HG02885 (cell line): ENCODE results near the gene SORBS1.

Experiments
- ATAC-seq: cut with Tn5 transposase; IDR thresholded peaks from one replicate; pipeline ENCODE4 v1.9.1; 2021; ENCODE audit warnings: mild to moderate bottlenecking; ENCODE audit not compliant: unreplicated experiment, poor library complexity

The SORBS1 gene

DNA sequence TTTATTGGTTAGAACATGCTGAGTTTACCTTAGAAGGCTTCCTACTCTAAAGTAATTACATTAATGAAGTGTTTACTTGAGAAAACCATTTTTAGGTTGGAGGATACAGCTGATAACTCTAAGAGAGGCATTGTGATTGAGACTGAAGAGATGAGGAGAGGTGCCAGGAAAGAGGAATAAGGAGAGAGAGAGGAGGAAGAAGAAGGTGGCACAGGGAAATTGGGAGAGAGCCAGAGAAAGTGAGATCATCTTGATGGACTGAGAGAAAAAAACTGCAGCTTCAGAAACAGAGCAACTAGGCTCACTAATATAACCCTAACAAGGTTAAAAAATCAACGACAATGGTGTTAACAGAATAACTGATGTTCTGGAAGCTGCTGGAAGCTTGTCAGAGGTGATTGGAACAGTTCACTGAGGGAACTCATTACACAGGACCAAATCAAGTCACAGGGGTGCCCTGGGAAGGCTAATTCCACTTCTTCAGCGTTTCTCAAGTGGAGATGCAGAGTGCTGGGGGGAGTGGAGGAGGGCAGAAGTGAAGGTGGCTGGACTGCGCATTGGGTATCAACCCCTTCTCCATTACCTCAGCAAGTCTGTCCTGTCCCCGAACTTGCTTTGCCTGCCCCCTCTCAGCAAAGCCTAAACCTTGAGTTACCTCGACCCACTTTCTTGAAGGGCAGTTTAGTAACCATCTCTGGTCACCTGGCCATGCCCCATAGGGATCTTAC is 6.9 kb upstream of the SORBS1 start:
- no peak for ATAC-seq

DNA sequence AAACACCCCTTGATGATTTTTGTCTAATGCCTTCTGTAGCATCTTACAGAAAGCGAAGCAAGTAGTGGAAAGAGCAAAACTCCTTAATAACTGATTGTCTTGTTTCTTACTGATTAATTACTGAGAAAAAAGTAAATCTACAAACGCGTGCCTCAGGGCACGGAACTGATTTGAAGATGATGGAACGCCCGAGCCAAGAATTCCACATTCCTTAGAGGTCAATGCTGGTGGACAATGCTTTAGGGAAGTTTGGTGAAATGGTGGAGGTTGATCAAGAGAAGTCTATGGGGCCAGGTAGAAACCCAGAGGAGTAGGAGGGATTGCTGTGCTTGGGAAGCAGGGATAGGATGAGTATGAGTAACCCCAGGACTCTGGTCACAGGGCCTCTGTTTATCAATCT is 5.0 kb upstream of the SORBS1 start:
- ATAC-seq = no peak

DNA sequence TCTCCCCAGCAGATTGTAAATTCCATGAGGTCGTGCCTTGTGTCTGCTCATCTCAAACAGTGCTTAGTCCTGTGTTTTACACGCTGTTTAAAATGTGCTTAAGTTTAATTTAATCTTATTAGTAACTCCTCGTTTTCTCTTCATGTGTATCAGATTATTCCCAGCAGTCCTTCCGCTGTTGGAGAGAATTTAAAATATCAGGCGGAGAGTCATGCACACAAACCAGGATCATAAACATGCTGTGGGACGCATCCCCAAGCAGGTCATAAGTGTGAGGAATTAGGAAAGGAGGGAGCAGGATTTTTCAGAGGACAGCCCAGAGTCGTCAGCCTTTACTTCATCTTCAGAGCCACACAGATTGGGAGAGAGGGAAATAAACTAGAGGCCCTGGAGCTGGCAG is 4.2 kb upstream of the SORBS1 start:
- ATAC-seq = no peak

DNA sequence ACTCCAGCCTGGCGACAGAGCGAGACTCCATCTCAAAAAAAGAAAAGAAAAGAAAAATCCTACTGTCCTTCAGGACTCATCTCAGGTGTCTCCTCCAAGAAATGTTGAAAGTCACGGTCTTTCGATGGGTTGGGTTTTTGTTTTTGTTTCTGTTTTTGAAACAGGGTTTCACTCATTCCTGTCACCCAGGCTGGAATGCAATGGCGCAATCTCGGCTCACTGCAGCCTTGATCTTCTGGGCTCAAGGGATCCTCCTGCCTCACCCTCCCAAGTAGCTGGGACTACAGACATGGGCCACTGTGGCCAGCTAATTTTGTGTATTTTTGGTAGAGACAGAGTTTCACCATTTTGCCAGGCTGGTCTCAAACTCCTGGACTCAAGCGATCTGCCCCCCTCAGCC is 3.1 kb upstream of the SORBS1 start:
- no peak for ATAC-seq

DNA sequence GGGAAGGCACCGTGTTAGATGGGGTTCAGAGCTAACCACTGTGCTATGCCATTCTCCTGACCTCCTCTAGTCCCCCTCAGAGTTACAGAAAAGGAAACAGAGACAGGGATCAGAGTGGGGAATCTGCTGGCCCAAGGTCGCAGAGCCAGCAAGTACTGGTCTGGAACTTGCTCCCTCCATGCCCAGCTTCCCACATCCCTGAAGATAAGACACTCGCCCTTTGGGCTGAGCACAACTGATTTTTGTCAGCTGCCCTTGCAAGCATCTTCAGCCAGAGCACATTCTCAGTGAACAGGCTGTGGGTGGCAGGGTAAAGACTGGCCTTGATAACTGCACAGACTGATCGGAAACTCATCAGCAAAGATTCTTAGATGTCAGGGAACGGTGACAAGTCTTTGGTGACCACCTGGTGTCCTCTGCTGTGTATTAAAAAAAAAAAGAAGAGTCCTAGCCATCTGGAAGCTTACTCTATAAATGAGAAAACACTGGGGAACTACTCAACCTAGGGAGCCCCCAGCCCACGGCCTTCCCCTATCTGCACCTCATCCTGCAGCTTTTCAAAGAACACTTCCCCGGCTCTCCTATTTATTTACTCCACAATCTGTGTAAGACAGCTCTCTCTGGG is 1.3 kb upstream of the SORBS1 start:
- ATAC-seq = no peak

DNA sequence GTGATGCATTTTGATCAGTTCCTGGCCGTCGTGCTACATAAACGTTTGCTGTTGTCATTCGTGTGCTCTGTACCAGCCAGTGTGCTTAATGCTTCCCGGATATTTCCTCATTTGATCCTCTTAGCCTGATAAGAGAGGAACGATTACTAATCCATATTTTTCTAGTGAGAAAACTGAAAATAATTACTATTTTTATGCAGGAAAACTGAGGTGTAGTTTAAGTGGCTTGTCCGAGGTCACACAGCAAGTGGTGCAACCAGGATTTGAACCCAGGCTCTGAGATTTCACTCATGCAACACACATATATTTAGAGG is 650 bp upstream of the SORBS1 start:
- no peak for ATAC-seq

DNA sequence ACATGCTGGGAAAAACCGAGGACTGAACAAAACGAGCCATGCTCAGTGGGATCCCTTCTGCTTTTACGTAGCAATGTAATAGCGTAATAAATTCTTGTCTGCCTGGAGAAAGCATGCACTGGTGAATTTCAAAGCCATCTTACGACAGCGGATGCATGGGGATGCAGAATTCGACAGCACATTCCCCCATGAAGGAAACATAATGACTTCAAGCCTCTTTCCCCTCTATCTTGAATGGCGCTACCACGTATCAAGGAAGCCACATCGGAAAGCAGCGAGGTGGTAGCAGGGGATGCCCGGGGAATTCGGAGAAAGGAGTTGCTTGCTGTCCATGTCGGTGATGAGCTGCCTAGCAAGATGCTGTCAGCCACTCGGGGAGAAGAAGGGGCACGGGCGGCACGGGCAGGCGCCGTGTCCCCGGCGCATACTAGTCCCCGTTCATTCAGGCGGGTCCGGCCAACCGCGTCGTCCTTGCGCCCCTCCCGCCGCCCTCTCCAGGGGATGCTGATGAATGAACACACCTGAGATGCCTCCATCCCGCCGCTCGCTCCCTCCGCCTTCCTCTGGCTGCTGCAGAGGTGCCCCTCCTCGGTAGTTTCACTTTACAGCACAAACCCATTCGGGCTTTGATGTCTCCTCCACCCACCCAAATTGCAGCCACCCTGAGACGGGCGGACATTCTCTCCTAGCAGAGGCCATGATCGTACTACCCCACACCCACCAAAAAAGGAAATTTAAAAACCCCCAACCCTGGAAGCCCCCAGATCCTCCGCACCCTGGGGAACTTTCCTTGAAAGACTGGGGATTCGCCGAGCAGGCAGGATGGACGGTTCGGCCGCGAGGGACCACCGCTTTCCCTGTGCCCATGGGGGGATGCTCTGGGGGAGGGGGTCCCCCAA is 644 bp downstream of the SORBS1 start:
- ATAC-seq = no peak

DNA sequence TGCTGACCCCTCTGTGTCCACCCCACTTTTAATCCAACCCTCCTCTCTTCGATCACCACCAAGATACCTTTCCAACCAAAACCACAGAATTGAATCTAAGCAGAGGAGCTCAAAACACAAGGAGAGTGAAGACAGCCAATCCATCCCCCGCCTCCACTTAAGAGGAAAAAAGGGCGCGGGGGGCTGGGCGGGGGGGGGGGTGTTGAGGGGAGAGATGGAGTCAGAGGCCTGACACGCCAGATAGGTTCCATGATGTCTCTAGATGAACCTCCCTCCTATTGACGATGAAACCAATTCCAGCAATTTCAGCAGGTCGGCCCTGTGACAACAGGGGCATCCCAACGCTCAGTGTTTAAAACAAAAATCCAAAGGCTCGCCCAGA is 1.3 kb downstream of the SORBS1 start:
- no peak for ATAC-seq

DNA sequence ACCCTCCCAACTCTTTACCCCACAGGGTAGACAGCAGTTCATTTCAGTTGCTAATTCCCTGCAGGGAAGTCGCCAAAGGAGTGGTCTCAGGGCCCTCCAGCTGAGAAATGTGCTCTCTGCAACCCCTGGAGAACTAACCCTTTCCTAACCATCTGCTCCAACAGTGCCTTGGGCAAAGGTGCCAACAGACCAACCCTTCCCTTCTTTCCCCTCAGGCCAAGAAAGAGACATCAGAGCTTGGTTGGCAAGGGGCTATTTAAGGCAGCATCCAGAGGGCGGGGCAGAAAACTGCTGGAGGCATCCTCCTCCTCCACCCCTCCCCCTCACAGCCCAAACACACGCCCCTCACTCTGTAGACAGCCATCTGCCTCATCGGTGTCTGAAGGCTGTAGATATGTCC is 1.7 kb downstream of the SORBS1 start:
- no peak for ATAC-seq

DNA sequence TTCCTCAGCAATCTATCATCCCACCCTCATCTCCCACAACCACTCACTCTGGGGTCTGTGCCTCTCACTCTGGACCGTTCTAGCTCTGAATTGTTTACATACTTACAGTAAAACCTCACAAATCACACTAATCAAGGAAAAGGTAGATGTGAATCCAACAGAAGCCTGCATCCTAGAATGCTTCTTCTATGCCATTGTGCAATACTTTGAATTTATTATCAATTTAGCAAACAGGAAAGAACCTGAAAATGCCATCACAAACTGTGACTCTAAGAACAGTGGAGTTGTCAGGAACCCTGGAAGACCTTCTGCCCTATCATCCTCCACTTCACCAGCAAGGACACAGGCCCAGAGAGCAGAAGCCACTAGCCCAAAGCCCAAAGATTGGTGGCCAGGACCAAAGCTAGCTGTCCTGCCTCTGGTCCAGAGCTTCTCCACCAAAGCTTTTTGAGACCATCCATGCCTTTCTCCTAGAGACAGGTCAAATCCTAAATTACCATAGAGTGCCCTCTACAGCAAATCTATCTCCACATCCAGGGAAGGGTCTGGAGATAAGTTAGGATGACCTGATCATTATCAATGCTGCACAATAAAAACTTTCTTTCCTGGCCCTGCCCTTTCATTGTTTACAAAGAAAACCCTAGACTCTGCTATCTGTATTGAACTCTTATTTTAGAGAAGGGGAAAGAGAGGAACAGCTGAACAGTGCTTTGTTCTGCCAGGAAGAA is 2.4 kb downstream of the SORBS1 start:
- no peak for ATAC-seq

DNA sequence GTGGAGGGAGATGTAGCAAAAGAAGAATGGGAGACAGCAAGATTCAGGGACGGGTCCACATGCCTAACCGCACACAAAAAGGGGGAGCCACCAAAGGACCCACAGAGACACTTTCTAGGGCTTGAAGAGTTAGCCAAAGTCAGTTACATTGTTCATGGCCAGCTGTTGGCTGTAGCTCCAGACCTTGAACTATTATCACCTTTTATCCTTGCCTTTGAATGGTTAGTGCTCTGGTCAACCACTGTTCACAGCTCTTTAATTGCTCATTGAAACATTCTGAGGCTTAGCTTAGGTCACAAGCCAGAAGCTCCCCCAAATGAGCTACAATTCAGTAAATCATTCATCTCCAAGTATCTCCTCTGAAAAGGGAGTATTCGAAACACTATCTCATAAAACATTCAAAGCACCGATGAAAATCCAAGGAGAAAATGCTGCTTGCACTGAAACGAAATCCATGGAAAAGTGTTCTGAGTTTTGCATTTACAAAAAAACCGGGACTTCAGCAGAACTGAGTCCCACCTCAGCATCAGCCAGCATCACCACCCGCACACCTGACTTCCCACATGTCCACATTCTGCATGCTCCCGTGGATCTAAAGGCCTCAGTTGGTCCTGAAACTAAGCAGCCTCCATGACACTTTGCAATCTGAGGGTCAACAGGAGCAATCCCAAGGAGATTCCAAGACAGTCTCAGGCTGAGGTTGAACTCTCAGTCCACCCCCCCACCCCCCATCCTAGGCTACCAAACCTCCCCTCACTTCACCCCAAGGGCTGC is 4.0 kb downstream of the SORBS1 start:
- no peak for ATAC-seq

DNA sequence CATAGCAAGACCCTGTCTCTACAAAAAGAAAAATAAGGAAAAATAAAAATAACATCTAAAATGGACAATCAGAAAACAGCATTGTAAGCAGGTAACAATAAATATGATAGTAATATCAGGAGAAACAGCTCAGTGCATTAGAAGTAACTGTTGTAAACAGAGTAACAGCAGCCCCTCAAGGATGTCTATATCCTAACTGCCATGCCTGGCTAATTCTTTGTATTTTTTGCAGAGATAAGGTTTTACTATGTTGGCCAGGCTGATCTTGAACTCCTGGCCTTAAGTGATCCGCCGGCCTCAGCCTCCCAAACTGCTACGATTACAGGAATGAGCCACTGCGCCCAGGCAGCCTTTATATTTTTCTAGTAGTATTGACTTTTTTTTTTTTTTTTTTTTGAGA is 7.5 kb downstream of the SORBS1 start:
- ATAC-seq = no peak

DNA sequence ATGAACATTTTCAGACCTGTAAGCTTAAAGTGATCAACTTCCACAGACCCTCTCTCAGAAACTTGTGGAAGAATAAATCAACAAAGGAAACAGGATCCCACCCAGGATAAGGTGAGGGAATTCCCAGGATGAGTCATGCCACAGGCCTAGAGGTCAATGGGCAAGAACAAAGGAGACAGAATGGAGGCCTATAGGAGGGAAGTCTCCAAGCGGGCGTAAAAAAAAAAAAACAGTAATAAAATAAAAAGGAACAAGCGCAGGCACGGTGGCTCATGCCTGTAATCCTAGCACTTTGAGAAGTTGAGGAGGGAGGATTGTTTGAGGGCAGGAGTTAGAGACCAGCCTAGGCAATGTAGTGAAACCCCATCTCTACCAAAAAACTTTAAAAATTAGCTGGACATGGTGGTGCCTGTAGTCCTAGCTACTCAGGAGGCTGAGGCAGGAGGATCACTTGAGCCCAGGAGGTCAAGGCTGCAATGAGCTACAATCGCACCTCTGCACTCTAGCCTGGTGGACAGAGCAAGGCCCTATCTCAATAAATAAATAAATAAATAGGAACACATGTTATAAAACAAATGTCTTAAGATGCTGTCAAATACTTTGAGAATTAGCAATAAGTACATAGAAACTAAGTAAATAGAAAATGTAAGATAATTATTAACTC is 8.4 kb downstream of the SORBS1 start:
- ATAC-seq = no peak

DNA sequence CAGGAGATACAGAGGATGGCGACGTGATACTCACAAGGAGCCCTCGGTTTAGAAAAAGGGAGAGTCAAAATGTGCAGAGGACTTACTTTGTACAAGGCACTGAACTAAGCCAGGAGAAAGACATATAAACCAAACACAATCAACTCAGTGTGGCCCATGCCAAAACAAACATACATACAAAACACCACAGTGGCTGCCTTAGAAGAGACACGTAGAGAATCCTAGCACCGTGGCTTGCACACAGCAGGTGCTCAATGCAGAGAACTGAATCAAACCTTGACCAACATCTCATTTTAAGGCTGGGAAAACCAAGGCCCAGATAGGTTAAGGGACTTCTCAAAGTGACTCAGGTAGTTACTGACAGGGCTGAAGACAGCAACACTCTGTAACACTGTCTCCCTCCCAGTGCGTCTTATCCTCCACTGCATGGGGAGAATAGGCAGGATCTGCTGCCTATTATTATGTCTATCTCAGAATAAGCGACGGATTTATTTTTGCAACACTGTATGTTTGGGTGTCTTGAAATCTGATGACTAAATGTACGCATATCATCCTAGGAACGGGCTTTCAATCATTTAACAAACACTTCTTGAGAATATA is 11.0 kb downstream of the SORBS1 start:
- ATAC-seq = no peak

DNA sequence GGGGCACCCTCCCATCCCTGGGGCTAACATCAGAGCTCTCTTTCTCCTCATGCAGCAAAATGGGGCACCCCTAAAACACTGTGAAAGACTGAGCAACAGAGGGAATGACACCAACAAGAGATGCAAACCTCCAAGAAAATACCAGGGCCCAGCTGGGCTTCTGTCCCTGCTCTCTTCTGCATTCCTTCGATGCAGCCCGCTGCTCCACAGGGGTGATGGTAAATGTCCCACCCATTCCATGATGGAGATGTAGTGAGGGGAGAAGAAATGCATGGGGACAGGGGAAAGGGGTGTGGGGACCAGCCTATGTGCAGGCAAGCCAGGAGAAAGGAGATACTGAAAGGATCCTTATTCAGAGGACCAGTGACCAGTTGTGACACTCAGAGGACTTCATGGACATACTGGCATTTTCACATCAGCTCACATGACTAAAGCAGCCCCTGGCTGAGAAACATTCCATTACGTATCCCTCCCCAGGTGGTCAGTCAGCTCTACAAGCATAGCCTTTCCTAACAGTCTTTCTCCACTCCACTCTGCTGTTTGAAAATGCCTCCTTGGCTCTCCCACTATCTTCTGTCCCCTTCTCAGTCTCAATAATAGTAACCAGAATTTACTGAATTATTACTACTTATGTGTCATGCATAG is 13.3 kb downstream of the SORBS1 start:
- no peak for ATAC-seq

DNA sequence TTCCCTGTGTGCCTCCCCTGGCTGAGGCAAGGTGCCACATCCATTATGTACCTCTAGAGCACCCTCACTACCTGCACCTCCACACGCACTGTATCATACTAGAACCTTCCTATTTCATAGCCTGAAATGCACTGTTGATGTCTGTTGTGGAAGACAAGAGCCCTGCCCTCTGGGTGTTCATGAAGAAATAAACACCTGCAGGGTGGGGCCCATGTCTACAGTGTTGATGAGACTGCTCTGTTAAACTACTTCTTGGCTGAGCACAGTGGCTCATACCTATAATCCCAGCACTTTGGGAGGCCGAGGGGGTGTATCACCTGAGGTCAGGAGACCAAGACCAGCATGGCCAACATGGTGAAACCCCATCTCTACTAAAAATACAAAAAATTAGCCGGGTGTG is 14.0 kb downstream of the SORBS1 start:
- no peak for ATAC-seq

DNA sequence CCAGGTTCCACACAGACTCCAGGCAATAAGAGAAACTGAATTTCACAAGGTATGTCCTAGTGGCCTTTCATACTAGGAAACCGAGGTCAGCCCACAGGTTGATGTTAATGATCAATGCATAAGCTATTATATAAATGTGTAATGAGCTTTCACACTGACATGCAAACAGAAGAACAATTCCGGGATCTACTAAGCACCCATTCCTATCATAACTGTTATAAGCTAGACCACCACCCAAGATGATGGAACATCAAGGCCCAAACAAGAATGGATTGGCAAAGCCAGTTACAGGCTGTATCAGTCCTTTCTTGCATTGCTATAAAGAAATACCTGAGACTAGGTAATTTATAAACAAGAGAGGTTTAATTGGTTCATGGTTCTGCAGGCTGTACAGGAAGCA is 15.2 kb downstream of the SORBS1 start:
- ATAC-seq = no peak

DNA sequence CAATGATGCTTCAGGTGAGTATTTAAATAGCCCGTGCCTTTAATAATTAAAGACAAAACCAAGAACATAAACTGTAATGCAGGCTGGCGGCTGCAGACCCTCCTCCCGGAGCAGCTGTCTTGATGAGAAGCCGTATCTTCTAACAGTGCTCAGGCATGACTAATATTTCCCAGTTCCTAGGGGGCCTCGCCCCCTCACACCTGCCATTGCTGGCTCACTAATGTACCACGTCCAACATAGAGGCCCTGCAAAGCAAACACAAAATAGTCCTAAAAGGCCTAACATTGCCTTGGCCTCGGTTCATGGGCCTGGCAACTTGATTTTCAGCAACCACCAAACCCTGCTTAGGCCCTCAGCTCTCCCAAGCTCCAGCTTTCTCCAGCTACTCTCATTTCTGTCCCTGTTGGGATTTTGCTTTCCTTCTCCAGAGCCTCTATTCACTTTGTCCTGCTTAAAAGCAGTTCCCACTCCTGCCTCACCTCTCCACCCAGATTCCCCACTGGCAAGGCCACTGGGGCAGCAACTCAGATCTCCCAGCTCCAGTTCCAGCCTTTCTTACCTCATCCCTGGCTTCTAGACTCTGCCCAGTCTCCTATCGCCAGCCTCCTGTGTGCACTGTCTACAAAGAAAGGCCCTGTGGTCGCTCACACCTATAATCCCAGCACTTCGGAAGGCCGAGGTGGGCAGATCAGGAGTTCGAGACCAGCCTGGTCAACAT is 16.2 kb downstream of the SORBS1 start:
- no peak for ATAC-seq
